GM21423 (cell line): ENCODE data around the gene PAPOLB.

Experiments
- ATAC-seq: cut with Tn5 transposase; IDR thresholded peaks from one replicate; pipeline ENCODE4 v1.9.1; 2021; ENCODE audit warnings: mild to moderate bottlenecking, moderate library complexity; ENCODE audit not compliant: unreplicated experiment

PAPOLB gene

GRCh38 chr7:4842319-4843064 lies 19.3 kb downstream of the PAPOLB start:
- ATAC-seq: no peak

GRCh38 chr7:4841836-4842235 lies 20.0 kb downstream of the PAPOLB start:
- no peak for ATAC-seq

GRCh38 chr7:4841007-4841784 lies 20.6 kb downstream of the PAPOLB start:
- ATAC-seq: no peak

- ATAC-seq: no peak
Observed at GRCh38 chr7:4840079-4840501, 21.7 kb downstream of the PAPOLB start.

GRCh38 chr7:4838626-4839334 lies 23.1 kb downstream of the PAPOLB start:
- no peak for ATAC-seq

GRCh38 chr7:4837803-4838625 lies 23.8 kb downstream of the PAPOLB start:
- no peak for ATAC-seq

GRCh38 chr7:4837041-4837802 lies 24.6 kb downstream of the PAPOLB start:
- ATAC-seq: no peak

GRCh38 chr7:4836206-4836661 lies 25.6 kb downstream of the PAPOLB start:
- no peak for ATAC-seq

GRCh38 chr7:4835398-4836205 lies 26.2 kb downstream of the PAPOLB start:
- no peak for ATAC-seq

- no peak for ATAC-seq
Observed at GRCh38 chr7:4834601-4835397, 27.0 kb downstream of the PAPOLB start.

GRCh38 chr7:4833691-4834600 lies 27.9 kb downstream of the PAPOLB start:
- ATAC-seq: no peak

- ATAC-seq: no peak
Observed at GRCh38 chr7:4833176-4833575, 28.7 kb downstream of the PAPOLB start.

- no peak for ATAC-seq
Observed at GRCh38 chr7:4832711-4833110, 29.1 kb downstream of the PAPOLB start.

- ATAC-seq: no peak
Observed at GRCh38 chr7:4831723-4832495, 29.9 kb downstream of the PAPOLB start.

- no peak for ATAC-seq
Observed at GRCh38 chr7:4830176-4830575, 31.7 kb downstream of the PAPOLB start.

GRCh38 chr7:4828720-4829383 lies 33.0 kb downstream of the PAPOLB start:
- no peak for ATAC-seq
